HG03066 (cell line): ENCODE data around the gene ZNF681.
"Not testable (repeated sequence)": the region's sequence is repeated elsewhere in the genome, so short reads cannot be mapped to it uniquely, and the experiment has no call there.

Source experiments
- ATAC-seq: cut with Tn5 transposase; IDR thresholded peaks from one replicate; pipeline ENCODE4 v1.9.1; 2021; ENCODE audit warnings: low read depth; ENCODE audit not compliant: unreplicated experiment

ZNF681 gene

DNA sequence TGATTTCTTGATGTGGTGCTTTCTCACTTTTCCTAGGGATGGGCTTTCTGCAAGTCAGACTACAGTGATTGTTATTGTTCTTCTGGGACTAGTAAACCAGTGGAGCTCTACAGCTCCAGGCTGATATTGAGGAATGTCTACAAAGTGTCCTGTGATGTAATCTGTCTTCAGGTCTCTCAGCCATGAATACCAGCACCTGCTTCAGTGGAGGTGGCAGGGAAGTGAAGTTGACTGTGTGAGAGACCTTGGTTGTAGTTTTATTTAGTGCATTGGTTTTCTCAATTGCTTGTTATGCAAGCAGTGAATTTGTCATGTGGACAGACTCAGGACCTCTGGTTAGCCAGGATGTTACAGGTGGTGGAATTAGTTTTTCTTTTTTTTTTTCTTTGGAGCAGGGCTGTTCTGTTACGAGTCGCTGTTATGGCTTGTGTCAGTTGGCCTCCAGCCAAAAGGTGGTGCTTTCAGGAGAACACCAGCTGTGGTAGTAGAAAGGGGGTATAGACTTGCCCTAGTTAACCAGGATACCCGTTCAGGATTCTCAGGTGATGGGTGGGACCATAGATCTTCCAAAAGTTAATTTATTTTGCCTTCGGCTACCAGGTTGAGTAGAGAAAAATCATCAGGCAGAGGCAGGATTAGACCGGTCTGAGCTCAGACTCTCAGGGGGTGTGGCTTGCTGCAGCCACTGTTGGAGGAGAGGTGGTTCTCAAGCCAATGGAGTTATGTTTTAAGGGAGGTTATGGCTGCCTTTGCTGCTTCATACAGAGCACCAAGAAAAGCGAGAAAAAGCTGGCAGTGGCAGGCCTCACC lies 59.8 kb downstream of the ZNF681 start:
- ATAC-seq = no peak

- ATAC-seq = not testable (repeated sequence)
Measured at GRCh38 chr19:23692937-23693336, 65.8 kb downstream of the ZNF681 start.
